ENCODE results near the gene ANKK1. TPM values are rescaled to one million over a fixed set of nuclear protein-coding genes. Genes with fewer than 3 reads are reported as not detected.

Gene ANKK1
- total RNA-seq, 1 donor from 2014 or later: not detected

GRCh38 chr11:113446938-113447337 is 59.4 kb downstream of the ANKK1 start:
- Mint-ChIP-seq H3K4me3 (ENCODE audit: unreplicated experiment) (peak overlapping the region; percentile 66), H3K27ac (ENCODE audit: unreplicated experiment) (peak overlapping the region; percentile 87), H3K9me3 (ENCODE audit: unreplicated experiment) (peaks cover 16% of the 10 kb centered on the region), H3K27me3 (ENCODE audit: unreplicated experiment) (peaks cover 6% of the 10 kb centered on the region), H3K36me3 (ENCODE audit: unreplicated experiment) (no peaks in the 10 kb centered on the region), H3K4me1 (ENCODE audit: low read depth, unreplicated experiment) (peaks cover 77% of the 10 kb centered on the region)
- TF ChIP-seq CTCF (IDR thresholded peaks at IDR 0.05; ENCODE audit: partially characterized antibody, unreplicated experiment): no peak
- DNase-seq: peak; percentile 57

GRCh38 chr11:113447621-113448315 is 60.2 kb downstream of the ANKK1 start:
- TF ChIP-seq CTCF (IDR thresholded peaks at IDR 0.05; ENCODE audit: partially characterized antibody, unreplicated experiment): no peak
- Mint-ChIP-seq H3K4me3 (ENCODE audit: unreplicated experiment) (peak overlapping the region; percentile 66), H3K27ac (ENCODE audit: unreplicated experiment) (peak overlapping the region; percentile 87), H3K9me3 (ENCODE audit: unreplicated experiment) (peaks cover 18% of the 10 kb centered on the region), H3K4me1 (ENCODE audit: low read depth, unreplicated experiment) (peaks cover 70% of the 10 kb centered on the region), H3K27me3 (ENCODE audit: unreplicated experiment) (peaks cover 6% of the 10 kb centered on the region), H3K36me3 (ENCODE audit: unreplicated experiment) (no peaks in the 10 kb centered on the region)
- DNase-seq: no peak

GRCh38 chr11:113448316-113448677 is 60.7 kb downstream of the ANKK1 start:
- H3K36me3 Mint-ChIP-seq (ENCODE audit: unreplicated experiment): no peaks in the 10 kb centered on the region
- TF ChIP-seq CTCF (IDR thresholded peaks at IDR 0.05; ENCODE audit: partially characterized antibody, unreplicated experiment): no peak
- peaks cover 68% of the 10 kb centered on the region for H3K4me1 Mint-ChIP-seq (ENCODE audit: low read depth, unreplicated experiment)
- no peak for DNase-seq
- H3K9me3 Mint-ChIP-seq (ENCODE audit: unreplicated experiment): peaks cover 18% of the 10 kb centered on the region
- peak overlapping the region; percentile 87 for H3K27ac Mint-ChIP-seq (ENCODE audit: unreplicated experiment)
- peaks cover 6% of the 10 kb centered on the region for H3K27me3 Mint-ChIP-seq (ENCODE audit: unreplicated experiment)
- H3K4me3 Mint-ChIP-seq (ENCODE audit: unreplicated experiment): no peak overlapping the region

- no peak overlapping the region for H3K4me3 Mint-ChIP-seq (ENCODE audit: unreplicated experiment)
- H3K4me1 Mint-ChIP-seq (ENCODE audit: low read depth, unreplicated experiment): peaks cover 65% of the 10 kb centered on the region
- H3K36me3 Mint-ChIP-seq (ENCODE audit: unreplicated experiment): no peaks in the 10 kb centered on the region
- H3K27me3 Mint-ChIP-seq (ENCODE audit: unreplicated experiment): peaks cover 4% of the 10 kb centered on the region
- no peak for DNase-seq
- TF ChIP-seq CTCF (IDR thresholded peaks at IDR 0.05; ENCODE audit: partially characterized antibody, unreplicated experiment): no peak
- H3K27ac Mint-ChIP-seq (ENCODE audit: unreplicated experiment): no peak overlapping the region
- H3K9me3 Mint-ChIP-seq (ENCODE audit: unreplicated experiment): peaks cover 16% of the 10 kb centered on the region
Measured at GRCh38 chr11:113449743-113450142, 62.2 kb downstream of the ANKK1 start.

Small RNAs within 50 kb of the gene (microRNA-seq; reads per million reads assigned to microRNA genes)
- gene MIR4301 (ENCODE audit: unreplicated experiment): not detected

Other genes starting within 250 kb of the ANKK1 start
- gene TTC12, start 73.2 kb upstream of the ANKK1 start, total RNA-seq (ENCODE audit: unreplicated experiment): 9.2 TPM
- 289 TPM for gene DRD2, start 87.6 kb downstream of the ANKK1 start, total RNA-seq (ENCODE audit: unreplicated experiment)